LNCaP clone FGC (cell line): ENCODE data around the gene ARMH4.

Experiments
- DNase-seq: peaks from one replicate; pipeline ENCODE4 v3.0.0-alpha.2; 2011; ENCODE audit warnings: low read depth
- H3K4me3 ChIP-seq: 2 replicates; pipeline ENCODE4 v1.5.1; 2011; ENCODE audit warnings: mild to moderate bottlenecking, low read depth, low read length, control low read depth
- CTCF ChIP-seq: IDR thresholded peaks from 2 replicates; pipeline ENCODE4 v1.5.1; 2012; ENCODE audit warnings: mild to moderate bottlenecking; ENCODE audit not compliant: control insufficient read depth, insufficient read depth; ENCODE audit errors: extremely low read depth

ARMH4 gene

GRCh38 chr14:58026967-58027366 is 125.0 kb downstream of the ARMH4 start:
- DNase-seq: no peak
- TF ChIP-seq CTCF: no peak
- H3K4me3 ChIP-seq: no peak overlapping the region

- TF ChIP-seq CTCF: no peak
- DNase-seq: no peak
- no peak overlapping the region for H3K4me3 ChIP-seq
Measured at GRCh38 chr14:58026219-58026618, 125.8 kb downstream of the ARMH4 start.

- DNase-seq: no peak
- H3K4me3 ChIP-seq: no peak overlapping the region
- no peak for TF ChIP-seq CTCF
Measured at GRCh38 chr14:58014778-58015177, 137.2 kb downstream of the ARMH4 start.

- no peak overlapping the region for H3K4me3 ChIP-seq
- DNase-seq: no peak
- no peak for TF ChIP-seq CTCF
Measured at GRCh38 chr14:58002618-58003017, 149.4 kb downstream of the ARMH4 start.

DNA sequence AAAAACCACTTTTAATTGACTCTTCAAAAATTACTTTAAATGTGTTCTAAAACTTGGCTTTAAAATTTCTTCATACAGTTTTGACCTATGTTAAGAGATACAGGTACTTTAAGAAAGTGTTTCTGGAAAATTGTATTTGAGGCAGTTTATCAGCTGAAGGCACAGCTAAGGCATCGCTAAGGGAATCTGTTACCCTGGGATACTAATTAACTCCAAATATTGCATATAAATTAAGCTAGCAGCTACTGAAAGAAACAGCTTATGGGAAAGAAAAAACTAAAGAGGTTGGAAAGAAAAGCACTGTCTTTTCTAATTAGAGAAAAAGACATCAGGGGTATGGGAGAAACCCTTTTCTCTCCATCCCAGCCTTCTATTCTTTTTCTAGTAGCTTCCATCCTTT is 152.0 kb downstream of the ARMH4 start:
- H3K4me3 ChIP-seq: no peak overlapping the region
- TF ChIP-seq CTCF: no peak

DNA sequence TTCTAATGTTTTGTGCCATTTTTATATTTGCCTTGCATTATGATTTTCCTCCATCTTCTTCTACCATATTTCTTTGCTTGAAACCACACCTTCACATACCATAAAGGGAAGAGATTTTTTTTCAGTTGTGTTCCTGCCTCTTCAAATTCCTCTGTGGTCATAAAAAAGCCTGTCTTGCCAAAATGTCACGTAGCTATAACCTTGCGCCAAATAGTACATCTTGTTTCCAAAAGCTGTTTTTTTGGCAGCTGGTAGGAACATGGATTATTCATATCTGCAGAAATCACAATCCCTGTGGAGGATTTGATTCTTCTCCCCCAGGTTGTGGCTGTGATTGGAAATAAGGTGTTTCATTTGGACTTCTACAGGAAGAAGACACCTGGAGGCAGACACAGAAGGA is 152.5 kb downstream of the ARMH4 start:
- DNase-seq: no peak
- TF ChIP-seq CTCF: no peak
- H3K4me3 ChIP-seq: no peak overlapping the region

More for the DNA sequence above, 152.0 kb downstream of the ARMH4 start:
- no peak for DNase-seq

DNA sequence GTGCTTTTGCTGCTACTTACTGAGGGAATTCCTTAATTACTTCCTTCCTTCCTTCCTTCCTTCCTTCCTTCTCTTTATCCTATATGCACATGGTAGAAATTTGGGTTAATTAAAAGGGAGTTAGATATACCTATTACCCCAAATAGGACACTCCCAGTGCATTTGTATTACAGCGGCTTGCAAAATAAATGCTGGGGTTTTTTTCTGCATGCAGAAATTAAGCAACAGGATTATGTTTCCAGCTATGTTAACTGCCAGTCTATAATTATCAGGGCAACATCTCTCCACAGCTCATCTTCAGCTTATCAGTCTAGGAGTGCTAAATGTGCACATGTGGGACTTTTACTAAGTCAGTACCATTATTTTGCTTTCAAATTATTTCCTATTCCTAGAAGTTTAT is 153.2 kb downstream of the ARMH4 start:
- no peak for DNase-seq
- no peak for TF ChIP-seq CTCF

More for the DNA sequence above, 153.2 kb downstream of the ARMH4 start:
- no peak overlapping the region for H3K4me3 ChIP-seq
